Measurements from ENCODE around the gene FCHSD2. TPM values are rescaled to one million over a fixed set of nuclear protein-coding genes. Genes with fewer than 3 reads are reported as not detected.

The FCHSD2 gene
- total and polyA plus RNA-seq, 2 of the 8 experiments (the other 6 are each of a cell fraction or from before 2014, with no cell fraction given) = 4.1 to 7.8 TPM

DNA sequence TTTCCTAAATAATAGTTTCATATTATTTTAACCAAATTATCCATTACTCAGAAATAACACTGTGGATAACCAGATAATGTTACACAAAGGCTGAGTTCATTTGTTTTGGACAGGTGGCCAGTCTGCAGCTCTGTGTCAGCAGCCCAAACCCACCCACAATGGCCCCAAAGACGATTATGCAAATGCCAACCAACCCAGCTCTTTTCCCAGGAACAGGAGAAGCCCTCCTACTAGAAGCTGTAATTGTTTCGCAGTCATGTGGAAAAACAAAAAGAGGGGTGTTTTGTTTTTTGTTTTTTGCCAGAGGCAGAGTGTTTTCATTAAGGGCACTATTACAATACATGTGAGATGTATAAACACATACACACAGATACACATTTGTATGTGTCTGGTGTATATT, 102.1 kb downstream of the FCHSD2 start:
- Histone ChIP-seq H3K36me3 (ENCODE audit: control insufficient read depth in 2 of 4, insufficient read depth in 4 of 4, low read length in 3 of 4) (no peaks in the 10 kb centered on the region), H3K79me2 (ENCODE audit: control insufficient read depth in 1 of 2, insufficient read depth in 2 of 2, low read length in 2 of 2) (no peaks in the 10 kb centered on the region), H3K79me1 (ENCODE audit: low read depth, low read length) (no peaks in the 10 kb centered on the region), H3K4me2 (ENCODE audit: insufficient read depth in 1 of 2, low read depth in 2 of 2, low read length in 2 of 2) (no peak overlapping the region), H3K4ac (replicated peaks; ENCODE audit: insufficient read length, low read depth, low read length) (no peak overlapping the region), H4K91ac (replicated peaks; ENCODE audit: insufficient read length, low read length) (no peak overlapping the region), H3K9me3 (ENCODE audit: insufficient read depth in 2 of 2, low read depth in 1 of 2, low read length in 1 of 2) (no peaks in the 10 kb centered on the region), H2BK12ac (ENCODE audit: low read depth, low read length) (no peak overlapping the region), H3K14ac (ENCODE audit: insufficient read length) (no peak overlapping the region), H2AK5ac (ENCODE audit: low read depth, low read length) (no peak overlapping the region), H3K27ac (ENCODE audit: low read depth, low read length) (no peak overlapping the region), H3K4me1 (replicated peaks in 1 of 4; ENCODE audit: control insufficient read depth in 3 of 4, insufficient read depth in 4 of 4, low read length in 3 of 4) (peaks cover 0 to 6% (median 0%) of the 10 kb centered on the region in 4 experiments; a peak in 1 of 7 replicates), H2BK20ac (ENCODE audit: low read length) (no peak overlapping the region), H3K9ac (replicated peaks in 1 of 4; ENCODE audit: extremely low read depth in 1 of 4, low read depth in 3 of 4, low read length in 3 of 4) (no peak overlapping the region), H4K8ac (ENCODE audit: extremely low read depth, insufficient read depth, low read length) (no peak overlapping the region), H3K23ac (ENCODE audit: insufficient read length) (no peak overlapping the region), H4K20me1 (replicated peaks in 1 of 2; ENCODE audit: control insufficient read depth in 1 of 2, insufficient read depth in 2 of 2, low read length in 2 of 2) (no peaks in the 10 kb centered on the region), H2BK15ac (ENCODE audit: low read length) (no peak overlapping the region), H3K18ac (ENCODE audit: extremely low read depth, low read length) (no peak overlapping the region), H2AFZ (ENCODE audit: low read length) (no peak overlapping the region), H3K4me3 (ENCODE audit: extremely low read depth in 1 of 4, insufficient read depth in 2 of 4, low read depth in 3 of 4, low read length in 4 of 4) (no peak overlapping the region), H2BK120ac (replicated peaks; ENCODE audit: low read depth, low read length) (no peak overlapping the region), H2BK5ac (ENCODE audit: low read depth, low read length) (no peak overlapping the region), H4K5ac (ENCODE audit: insufficient read length, low read depth, low read length) (no peak overlapping the region), H3K27me3 (replicated peaks in 1 of 4; ENCODE audit: control insufficient read depth in 3 of 4, extremely low read depth in 1 of 4, insufficient read depth in 3 of 4, low read length in 3 of 4) (no peaks in the 10 kb centered on the region), H3K56ac (replicated peaks; ENCODE audit: insufficient read length, low read depth, low read length) (no peak overlapping the region), H3K23me2 (ENCODE audit: low read depth, low read length) (no peaks in the 10 kb centered on the region)
- ChIA-PET CTCF (ENCODE audit: partially characterized antibody) (no interaction called here), POLR2A (ENCODE audit: partially characterized antibody) (no interaction called here)
- DNase-seq (ENCODE audit: low read depth in 1 of 2, low spot score in 2 of 2) (no peak), FAIRE-seq (no peak)
- 80% methylated on average over 2 of the region's 2 CpGs; no CpG with 5 or more reads in 1 of the 2 experiments for WGBS, 2 experiments (ENCODE audit: extremely low coverage in 1 of 2, insufficient coverage in 1 of 2, insufficient read length in 1 of 2, insufficient replicate concordance in 2 of 2, low coverage in 1 of 2, low lambda C conversion rate in 2 of 2, missing lambda C conversion rate in 1 of 2)
- TF ChIP-seq SAP30 (IDR thresholded peaks at IDR 0.05; ENCODE audit: insufficient read depth, insufficient replicate concordance, low read length) (no peak), CEBPB (IDR thresholded peaks at IDR 0.05; ENCODE audit: low read depth, low read length) (no peak), BACH1 (IDR thresholded peaks at IDR 0.05; ENCODE audit: low read length) (no peak), POU5F1 (IDR thresholded peaks at IDR 0.05; ENCODE audit: low read depth, low read length) (no peak), RBBP5 (IDR thresholded peaks at IDR 0.05; ENCODE audit: borderline replicate concordance, low read depth, low read length) (no peak), RAD21 (IDR thresholded peaks at IDR 0.05 in 1 of 2, conservative IDR thresholded peaks at IDR 0.05 in 1 of 2; ENCODE audit: low read depth in 2 of 2, low read length in 2 of 2) (no peak)
